ENCODE data around the gene NF2.

- no peak for TF ChIP-seq POLR2AphosphoS5 (IDR thresholded peaks at IDR 0.05)
- no peak for TF ChIP-seq EP300 (IDR thresholded peaks at IDR 0.05)
Measured at GRCh38 chr22:29700900-29701154, 97.4 kb downstream of the NF2 start.
